Smooth muscle cell of the umbilical artery (primary cell): ENCODE results near the gene OR6K2. TPM values are rescaled to one million over a fixed set of nuclear protein-coding genes. Genes with fewer than 3 reads are reported as not detected.

Experiments used
- total RNA-seq: library from RNA; depleted of rRNA; stranded (reverse); fragments of >200 nt; gene quantifications from 2 replicates; pipeline ENCODE4 v1.2.3, GENCODE V29; 2014

Gene OR6K2, protein sequence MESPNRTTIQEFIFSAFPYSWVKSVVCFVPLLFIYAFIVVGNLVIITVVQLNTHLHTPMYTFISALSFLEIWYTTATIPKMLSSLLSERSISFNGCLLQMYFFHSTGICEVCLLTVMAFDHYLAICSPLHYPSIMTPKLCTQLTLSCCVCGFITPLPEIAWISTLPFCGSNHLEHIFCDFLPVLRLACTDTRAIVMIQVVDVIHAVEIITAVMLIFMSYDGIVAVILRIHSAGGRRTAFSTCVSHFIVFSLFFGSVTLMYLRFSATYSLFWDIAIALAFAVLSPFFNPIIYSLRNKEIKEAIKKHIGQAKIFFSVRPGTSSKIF
- total RNA-seq: not detected in 2 replicates

DNA sequence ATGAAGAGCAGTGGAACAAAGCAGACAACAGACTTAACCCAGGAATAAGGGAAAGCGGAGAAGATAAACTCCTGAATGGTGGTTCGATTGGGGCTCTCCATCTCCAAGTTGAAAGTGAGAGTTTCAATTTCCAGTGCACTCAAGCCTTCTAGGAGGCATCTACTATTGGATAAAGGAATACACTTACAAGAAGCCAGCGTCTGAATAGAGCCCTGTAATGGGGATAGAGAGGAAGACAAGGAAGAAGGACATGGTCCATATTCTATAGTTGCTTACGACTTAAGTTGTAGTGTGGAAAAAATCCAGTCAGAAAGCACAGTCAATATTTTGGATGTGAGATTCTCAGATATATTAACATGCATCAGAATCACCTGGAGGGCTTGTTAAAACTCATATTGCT lies at the start of gene OR6K2:
Gene OR6K2 (minus strand): TSS at position 101 of the 400 bp plus-strand sequence. CDS start 0 bp downstream, at position 101.

DNA sequence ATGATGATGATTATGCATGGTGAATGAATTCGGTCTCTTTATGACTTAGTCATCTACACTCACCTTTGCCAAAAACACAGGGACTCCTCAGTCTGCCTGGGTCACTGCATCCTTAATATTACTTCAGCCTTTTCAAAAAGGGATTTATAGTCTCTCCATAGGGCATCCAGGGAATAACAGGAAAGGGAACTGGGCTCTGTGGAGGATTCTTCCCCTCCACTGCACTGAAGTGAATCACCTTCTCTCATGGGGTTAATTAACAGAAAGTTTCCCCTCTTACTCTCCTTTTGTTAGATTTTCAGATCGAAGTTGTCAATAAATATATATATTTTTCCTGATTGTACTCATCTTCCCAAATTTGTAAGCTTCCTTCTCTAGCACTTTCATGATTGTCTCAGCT lies 20.2 kb upstream of the OR6K2 start, which contains the start of gene OR6K3:
Gene OR6K3 (minus strand): TSS at position 101 of the 400 bp plus-strand sequence. CDS start 2,605 bp downstream, outside the sequence.

DNA sequence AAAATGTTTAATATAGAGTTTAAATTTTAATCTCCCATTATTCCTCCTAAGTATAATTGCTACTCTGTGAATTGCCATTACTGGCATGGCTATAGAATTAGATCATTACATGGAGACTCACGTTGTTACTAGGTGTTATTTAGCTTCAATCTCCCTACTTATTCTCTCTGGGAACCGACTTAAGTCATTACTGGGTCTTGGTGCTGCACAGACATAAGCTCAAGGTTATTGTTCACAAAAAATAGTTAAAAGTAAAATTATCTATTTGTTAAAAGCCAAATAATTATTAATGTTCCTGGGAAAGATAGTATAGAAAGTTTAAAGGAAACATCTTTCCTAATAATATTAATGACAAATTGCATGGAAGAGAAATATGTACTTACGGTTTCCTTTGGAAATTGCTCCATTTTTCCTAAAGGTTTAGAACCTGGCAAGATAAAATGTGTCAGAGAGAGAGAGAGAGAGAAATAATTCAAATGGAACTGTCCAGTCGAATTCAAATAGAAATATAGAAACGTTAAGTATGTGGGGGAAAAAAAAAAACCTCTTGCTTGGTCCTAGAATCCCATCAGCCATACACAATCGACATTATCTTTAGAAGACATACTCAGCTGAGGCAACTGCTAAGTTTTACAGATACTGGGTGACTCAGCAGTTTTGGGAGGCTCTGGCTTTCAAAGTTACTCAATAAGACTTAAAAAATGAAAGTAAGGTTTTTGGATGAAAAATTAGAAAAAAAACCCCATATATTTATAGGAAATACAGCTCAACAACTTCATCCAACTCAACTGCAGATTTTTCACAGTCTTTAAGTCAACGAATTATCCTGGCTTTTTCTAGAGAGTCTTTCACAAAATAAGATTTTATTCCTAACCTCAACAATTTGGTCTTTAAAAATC lies 14.1 kb downstream of the OR6K2 start, which contains the start of gene SPTA1:
Gene SPTA1 (minus strand): TSS at position 605 of the 899 bp plus-strand sequence. CDS start 198 bp downstream, at position 407.

Other genes with a start within 250 kb of the OR6K2 start
- gene OR10K1, start 238.8 kb downstream of the OR6K2 start, total RNA-seq: not detected in 2 replicates
- gene OR10R2, start 228.4 kb downstream of the OR6K2 start, total RNA-seq: not detected in 2 replicates
- gene OR6Y1, start 146.2 kb downstream of the OR6K2 start, total RNA-seq: not detected in 2 replicates
- not detected in 2 replicates for gene OR6P1, start 130.1 kb downstream of the OR6K2 start, total RNA-seq
- not detected in 2 replicates for gene OR10X1, start 120.8 kb downstream of the OR6K2 start, total RNA-seq
- not detected in 2 replicates for gene OR10Z1, start 95.4 kb downstream of the OR6K2 start, total RNA-seq
- gene SPTA1, start 13.9 kb downstream of the OR6K2 start, total RNA-seq: 0.05 TPM in 1 of 2 replicates, not detected in the other
- gene OR6K3, start 20.1 kb upstream of the OR6K2 start, total RNA-seq: not detected in 2 replicates
- gene OR6K6, start 54.1 kb upstream of the OR6K2 start, total RNA-seq: not detected in 2 replicates
- not detected in 2 replicates for gene OR6N1, start 71.5 kb upstream of the OR6K2 start, total RNA-seq
- gene OR6N2, start 80.6 kb upstream of the OR6K2 start, total RNA-seq: not detected in 2 replicates
- not detected in 2 replicates for gene MNDA, start 130.7 kb upstream of the OR6K2 start, total RNA-seq
- not detected in 2 replicates for gene PYHIN1, start 230.9 kb upstream of the OR6K2 start, total RNA-seq